Chondrocyte (in vitro differentiated cells): Measurements from ENCODE around the gene ABCF3. TPM values are rescaled to one million over a fixed set of nuclear protein-coding genes. Genes with fewer than 3 reads are reported as not detected.

Source experiments
- DNase-seq: peaks from one replicate; pipeline ENCODE4 v3.0.0; 2021; ENCODE audit warnings: mixed read lengths, low spot score
- H3K27ac Mint-ChIP-seq: one replicate; pipeline ENCODE4 v1.8.0; 2021; ENCODE audit warnings: mild to moderate bottlenecking, moderate library complexity, mixed read lengths; ENCODE audit not compliant: unreplicated experiment
- H3K27me3 Mint-ChIP-seq: 2 replicates; pipeline ENCODE4 v1.8.0; 2021; ENCODE audit warnings: low read depth, mixed read lengths
- H3K36me3 Mint-ChIP-seq: 2 replicates; pipeline ENCODE4 v1.8.0; 2021; ENCODE audit warnings: low read depth, mixed read lengths
- H3K4me1 Mint-ChIP-seq: 2 replicates; pipeline ENCODE4 v1.8.0; 2021; ENCODE audit warnings: low read depth, mild to moderate bottlenecking, mixed read lengths
- H3K4me3 Mint-ChIP-seq: one replicate; pipeline ENCODE4 v1.8.0; 2021; ENCODE audit warnings: mild to moderate bottlenecking, moderate library complexity, mixed read lengths; ENCODE audit not compliant: unreplicated experiment
- H3K9me3 Mint-ChIP-seq: 2 replicates; pipeline ENCODE4 v1.8.0; 2021; ENCODE audit warnings: low read depth, mixed read lengths
- CTCF ChIP-seq: fragments of 200-600 bp; sonication (generic); IDR thresholded peaks from 2 replicates; pipeline ENCODE4 v1.5.0; 2021; ENCODE audit warnings: antibody characterized with exemption, mild to moderate bottlenecking, moderate library complexity
- total RNA-seq: library from RNA; stranded (reverse); gene quantifications from 3 replicates; pipeline ENCODE4 v1.2.1, GENCODE V29; 2021

Gene ABCF3
- total RNA-seq, 1 donor from 2014 or later: 53.8 TPM

- H3K27ac Mint-ChIP-seq: no peak overlapping the region
Observed at GRCh38 chr3:184231671-184232070, 45.7 kb downstream of the ABCF3 start.

DNA sequence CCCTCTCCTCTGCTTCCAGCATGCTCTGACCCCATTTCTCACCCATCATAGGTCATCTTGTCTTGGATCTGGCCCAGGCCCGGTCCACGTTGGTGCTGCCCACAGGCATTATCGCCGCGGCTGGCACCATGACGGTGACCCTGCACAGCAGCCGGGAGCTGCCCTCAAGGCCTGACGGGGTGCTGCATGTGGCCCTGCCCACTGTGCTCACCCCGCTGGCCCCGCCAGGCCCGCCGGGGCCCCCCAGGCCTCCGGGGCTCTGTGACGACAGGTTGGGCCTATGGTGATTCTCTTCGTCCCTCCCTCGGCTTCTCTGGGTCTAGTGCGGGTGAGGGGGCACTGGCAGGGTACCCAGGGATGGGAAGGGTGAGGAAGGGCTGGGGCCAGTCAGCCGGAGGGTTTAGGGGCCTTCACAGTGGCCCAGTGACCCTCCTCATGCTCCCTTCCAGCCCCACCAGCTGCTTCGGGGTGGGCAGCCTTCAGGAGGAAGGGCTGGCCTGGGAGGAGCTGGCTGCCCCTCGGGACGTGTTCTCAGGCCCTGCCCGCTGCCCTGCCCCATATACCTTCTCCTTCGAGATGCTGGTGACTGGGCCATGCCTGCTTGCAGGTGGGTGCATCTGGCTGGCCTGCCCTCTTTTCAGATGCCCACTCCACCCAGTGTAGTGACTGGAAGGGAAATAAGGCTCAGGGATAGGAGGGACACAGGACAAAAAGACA lies 47.3 kb downstream of the ABCF3 start:
- no peak for TF ChIP-seq CTCF
- H3K4me3 Mint-ChIP-seq: no peak overlapping the region
- peaks cover 3% of the 10 kb centered on the region for H3K36me3 Mint-ChIP-seq
- DNase-seq: no peak
- H3K9me3 Mint-ChIP-seq: no peaks in the 10 kb centered on the region
- peaks cover 12% of the 10 kb centered on the region for H3K4me1 Mint-ChIP-seq
- peaks cover 30% of the 10 kb centered on the region for H3K27me3 Mint-ChIP-seq
- H3K27ac Mint-ChIP-seq: no peak overlapping the region

More at GRCh38 chr3:184231671-184232070, 45.7 kb downstream of the ABCF3 start:
- Mint-ChIP-seq H3K4me1 (peaks cover 12% of the 10 kb centered on the region), H3K36me3 (peaks cover 3% of the 10 kb centered on the region), H3K9me3 (no peaks in the 10 kb centered on the region), H3K27me3 (peaks cover 34% of the 10 kb centered on the region), H3K4me3 (peak overlapping the region; percentile 63)
- no peak for TF ChIP-seq CTCF
- DNase-seq: no peak

DNA sequence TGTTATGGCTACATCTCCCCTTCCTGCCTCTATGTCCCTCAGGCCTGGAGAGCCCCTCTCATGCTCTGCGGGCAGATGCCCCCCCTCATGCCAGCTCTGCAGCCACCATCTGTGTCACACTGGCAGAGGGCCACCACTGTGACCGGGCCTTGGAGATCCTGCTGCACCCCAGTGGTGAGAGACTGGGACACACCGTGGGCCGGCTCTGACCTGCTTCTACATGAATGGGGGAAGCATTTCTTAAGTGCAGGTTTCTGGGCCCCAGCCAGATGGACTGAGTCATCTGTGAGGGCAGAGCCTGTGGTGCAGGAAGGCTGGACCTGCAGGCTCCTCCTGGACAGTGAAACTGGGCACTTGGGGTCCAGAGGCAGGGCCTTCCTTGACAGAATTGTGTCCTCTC lies 48.2 kb downstream of the ABCF3 start:
- DNase-seq: no peak
- Mint-ChIP-seq H3K9me3 (no peaks in the 10 kb centered on the region), H3K27ac (no peak overlapping the region), H3K27me3 (peaks cover 24% of the 10 kb centered on the region), H3K4me3 (no peak overlapping the region), H3K36me3 (peaks cover 3% of the 10 kb centered on the region), H3K4me1 (peaks cover 7% of the 10 kb centered on the region)
- peak; percentile 12 for TF ChIP-seq CTCF

GRCh38 chr3:184234671-184235380 lies 48.8 kb downstream of the ABCF3 start:
- no peak overlapping the region for H3K27ac Mint-ChIP-seq

More at GRCh38 chr3:184234671-184235380, 48.8 kb downstream of the ABCF3 start:
- peaks cover 24% of the 10 kb centered on the region for H3K27me3 Mint-ChIP-seq
- H3K4me1 Mint-ChIP-seq: peaks cover 7% of the 10 kb centered on the region
- no peak for TF ChIP-seq CTCF
- DNase-seq: no peak
- no peak overlapping the region for H3K4me3 Mint-ChIP-seq
- no peaks in the 10 kb centered on the region for H3K9me3 Mint-ChIP-seq
- H3K36me3 Mint-ChIP-seq: peaks cover 3% of the 10 kb centered on the region
